HFFc6 (cell line): ENCODE measurements around the gene RSPH6A. TPM values are rescaled to one million over a fixed set of nuclear protein-coding genes. Genes with fewer than 3 reads are reported as not detected.
"Not testable (repeated sequence)": the region's sequence is repeated elsewhere in the genome, so short reads cannot be mapped to it uniquely, and the experiment has no call there.

ENCODE experiments used
- DNase-seq: peaks from one replicate; pipeline ENCODE4 v3.0.0-alpha.2; 2018
- H3K27ac Mint-ChIP-seq: 2 replicates; pipeline ENCODE4 v1.8.0; 2020; ENCODE audit warnings: mild to moderate bottlenecking, mixed read lengths
- H3K27me3 Mint-ChIP-seq: 2 replicates; pipeline ENCODE4 v1.8.0; 2021; ENCODE audit warnings: mild to moderate bottlenecking, moderate library complexity, mixed read lengths; ENCODE audit not compliant: insufficient read depth
- H3K36me3 Mint-ChIP-seq: 2 replicates; pipeline ENCODE4 v1.8.0; 2021; ENCODE audit warnings: low read depth, mixed read lengths
- H3K4me1 Mint-ChIP-seq: 2 replicates; pipeline ENCODE4 v1.8.0; 2020; ENCODE audit warnings: low read depth, mixed read lengths
- H3K4me3 Mint-ChIP-seq: 2 replicates; pipeline ENCODE4 v1.8.0; 2020; ENCODE audit warnings: mild to moderate bottlenecking, moderate library complexity, mixed read lengths
- H3K9me3 Mint-ChIP-seq: 2 replicates; pipeline ENCODE4 v1.8.0; 2020; ENCODE audit warnings: mild to moderate bottlenecking, mixed read lengths
- CTCF ChIP-seq: fragments of 200-600 bp; sonication (generic); IDR thresholded peaks from 2 replicates; pipeline ENCODE4 v1.5.0; 2021; ENCODE audit warnings: antibody characterized with exemption, mild to moderate bottlenecking
- total RNA-seq, 6 experiments: library from RNA; stranded (reverse); fragmentation: NEBNext Ultra II Directional; extraction: Animal tissue kit (Norgen Biotek cat#: 25700); gene quantifications; 2 replicates in 1 of 6; 3 replicates in 5 of 6; pipeline ENCODE4 v1.2.3, GENCODE V29; 2021

Gene RSPH6A
- total RNA-seq, 6 experiments from 2014 or later, result 0.07 TPM; not detected in 5

GRCh38 chr19:45804959-45805230 is 10.2 kb downstream of the RSPH6A start:
- no peak for DNase-seq
- no peak for TF ChIP-seq CTCF
- Mint-ChIP-seq H3K27me3 (peaks cover 3% of the 10 kb centered on the region; the same call in 1 of the 2 replicates), H3K36me3 (0 out of 2 replicates have a peak, but pooled peaks cover 6% of the 10 kb centered on the region), H3K27ac (no peak overlapping the region), H3K4me3 (no peak overlapping the region), H3K9me3 (peaks cover 5% of the 10 kb centered on the region; the same call in 1 of the 2 replicates), H3K4me1 (peaks cover 31% of the 10 kb centered on the region)

- no peak for DNase-seq
- peaks cover 3% of the 10 kb centered on the region; the same call in 1 of the 2 replicates for H3K27me3 Mint-ChIP-seq
- H3K4me1 Mint-ChIP-seq, result peaks cover 31% of the 10 kb centered on the region
- H3K27ac Mint-ChIP-seq, result no peak overlapping the region
- H3K9me3 Mint-ChIP-seq, result peaks cover 5% of the 10 kb centered on the region; the same call in 1 of the 2 replicates
- no peak for TF ChIP-seq CTCF
- 0 out of 2 replicates have a peak, but pooled peaks cover 6% of the 10 kb centered on the region for H3K36me3 Mint-ChIP-seq
- H3K4me3 Mint-ChIP-seq, result no peak overlapping the region
Observed at GRCh38 chr19:45804140-45804958, 10.8 kb downstream of the RSPH6A start.

DNA sequence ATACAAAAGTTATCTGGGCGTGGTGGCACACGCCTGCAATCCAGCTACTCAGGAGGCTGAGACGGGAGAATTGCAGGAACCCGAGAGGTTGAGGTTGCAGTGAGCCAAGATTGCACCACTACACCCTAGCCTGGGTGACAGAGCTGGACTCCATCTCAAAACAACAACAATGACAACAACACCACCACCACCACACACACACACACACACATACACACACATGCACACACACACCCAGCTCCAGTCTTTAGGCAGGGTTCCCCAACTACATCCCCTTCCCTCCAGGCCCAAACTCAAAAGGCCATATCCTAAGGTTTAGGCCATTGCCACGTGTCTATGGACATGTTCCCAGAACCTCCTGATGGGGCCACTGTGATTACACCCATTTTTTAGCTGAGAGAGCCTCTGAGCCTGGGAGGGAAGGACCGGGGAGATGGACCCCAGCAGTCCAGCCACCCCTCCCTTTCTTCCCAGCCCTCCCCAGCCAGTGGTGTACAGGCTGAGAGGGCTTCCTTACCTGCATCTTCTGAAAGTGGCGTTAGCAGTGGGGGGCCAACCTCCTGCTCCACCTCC is 13.4 kb downstream of the RSPH6A start:
- H3K4me1 Mint-ChIP-seq, result peaks cover 35% of the 10 kb centered on the region
- DNase-seq, result no peak
- H3K27me3 Mint-ChIP-seq, result peaks cover 3% of the 10 kb centered on the region; the same call in 1 of the 2 replicates
- peaks cover 5% of the 10 kb centered on the region; the same call in 1 of the 2 replicates for H3K9me3 Mint-ChIP-seq
- H3K36me3 Mint-ChIP-seq, result 0 out of 2 replicates have a peak, but pooled peaks cover 6% of the 10 kb centered on the region
- H3K27ac Mint-ChIP-seq, result no peak overlapping the region
- H3K4me3 Mint-ChIP-seq, result no peak overlapping the region
- no peak for TF ChIP-seq CTCF

GRCh38 chr19:45800070-45800553 is 15.0 kb downstream of the RSPH6A start:
- Mint-ChIP-seq H3K4me1 (peaks cover 24% of the 10 kb centered on the region), H3K4me3 (no peak overlapping the region), H3K27ac (peak overlapping the region; percentile 9; the same call in 1 of the 2 replicates), H3K9me3 (no peaks in the 10 kb centered on the region), H3K36me3 (no peaks in the 10 kb centered on the region), H3K27me3 (peaks cover 3% of the 10 kb centered on the region; the same call in 1 of the 2 replicates)
- TF ChIP-seq CTCF, result no peak
- DNase-seq, result peak; percentile 43

- not testable (repeated sequence) for H3K4me3 Mint-ChIP-seq, DNase-seq, H3K27me3 Mint-ChIP-seq, H3K36me3 Mint-ChIP-seq, H3K9me3 Mint-ChIP-seq
- peak overlapping the region; percentile 9; the same call in 1 of the 2 replicates for H3K27ac Mint-ChIP-seq
- peaks cover 24% of the 10 kb centered on the region for H3K4me1 Mint-ChIP-seq
Observed at GRCh38 chr19:45799541-45799940, 15.6 kb downstream of the RSPH6A start.
